HCT116 (cell line): ENCODE data around the gene NUP188. TPM values are rescaled to one million over a fixed set of nuclear protein-coding genes. Genes with fewer than 3 reads are reported as not detected.
A peak's percentile ranks its signal among the peaks of the same experiment; 100 is the strongest.

Experiments
- ATAC-seq: fragments of 200-7000 bp; cut with Tn5 transposase; 2 replicates; pipeline ENCODE4 v1.9.1; 2020; ENCODE audit warnings: mild to moderate bottlenecking, moderate library complexity
- BruUV-seq: library from RNA; stranded (reverse); fragments of 400-500 nt; replicated peaks from 2 replicates; lab custom pipeline; 2021; lab: Mats Ljungman, UMichigan
- CTCF ChIA-PET: fragments of 300-600 bp; sonication (Branson Sonifier 250); formaldehyde crosslinking; loops from one replicate; lab custom pipeline; 2021; ENCODE audit warnings: antibody characterized with exemption; lab: Charles Lee
- POLR2A ChIA-PET: fragments of 300-600, 350-600 bp; sonication (Branson Sonifier 250); formaldehyde crosslinking; loops from one replicate; lab custom pipeline; 2021; ENCODE audit warnings: antibody characterized with exemption; lab: Charles Lee
- RAD21 ChIA-PET, 2 experiments: fragments of 300-600 bp; sonication (Branson Sonifier 250); formaldehyde crosslinking; loops; one replicate each; lab custom pipeline; 2023; ENCODE audit warnings: low total read pairs in 2 of 2; ENCODE audit not compliant: uncharacterized antibody in 2 of 2, unreplicated experiment in 2 of 2, low non-redundant PET in 1 of 2; lab: Charles Lee
- DNase-seq: peaks from one replicate; pipeline ENCODE4 v3.0.0-alpha.2; 2010; ENCODE audit warnings: low read depth, low spot score
- H2AFZ ChIP-seq: fragments of 200-600 bp; shearing (Covaris generic), sonication (generic); 2 replicates; pipeline ENCODE4 v1.6.1; 2017; ENCODE audit warnings: low read depth, mixed run types, mixed read lengths, antibody characterized with exemption, low read length; ENCODE audit not compliant: poor library complexity, severe bottlenecking
- H3K27ac ChIP-seq: 2 replicates; pipeline ENCODE4 v1.5.1; 2012; ENCODE audit warnings: low read depth, low read length
- H3K27me3 ChIP-seq: fragments of 200-600 bp; sonication (generic); 2 replicates; pipeline ENCODE4 v1.6.1; 2016; ENCODE audit warnings: mixed run types, low read length, mixed read lengths; ENCODE audit not compliant: insufficient read depth
- H3K36me3 ChIP-seq, 2 experiments: fragments of 200-500 bp in 1 of 2; fragments of 200-600 bp in 1 of 2; sonication (Bioruptor generic) in 1 of 2; sonication (generic) in 1 of 2; 2 replicates each; pipeline versions ENCODE4 v1.5.1 to v1.6.1; 2014 to 2016; ENCODE audit warnings: low read length in 2 of 2, inconsistent platforms in 1 of 2, mixed read lengths in 1 of 2, mixed run types in 1 of 2; ENCODE audit not compliant: insufficient read depth in 2 of 2, control insufficient read depth in 1 of 2
- H3K4me1 ChIP-seq, 2 experiments: fragments of 200-600 bp in 1 of 2; sonication (generic) in 1 of 2; 2 replicates each; pipeline versions ENCODE4 v1.5.1 to v1.6.1; 2012 to 2017; ENCODE audit warnings: low read length in 2 of 2, inconsistent platforms in 1 of 2, mild to moderate bottlenecking in 1 of 2, mixed read lengths in 1 of 2, mixed run types in 1 of 2, moderate library complexity in 1 of 2; ENCODE audit not compliant: insufficient read depth in 2 of 2, control insufficient read depth in 1 of 2
- H3K4me2 ChIP-seq: fragments of 200-600 bp; sonication (generic); 2 replicates; pipeline ENCODE4 v1.6.1; 2017; ENCODE audit warnings: mixed run types, low read length, mixed read lengths
- H3K4me3 ChIP-seq, 2 experiments: fragments of 200-600 bp in 1 of 2; sonication (generic) in 1 of 2; replicated peaks in 1 of 2; 2 replicates each; pipeline ENCODE4 v1.5.1; 2011 to 2016; ENCODE audit warnings: low read length in 2 of 2, control low read depth in 1 of 2, low read depth in 1 of 2, mild to moderate bottlenecking in 1 of 2, mixed read lengths in 1 of 2, mixed run types in 1 of 2
- H3K79me2 ChIP-seq: fragments of 200-600 bp; sonication (generic); 2 replicates; pipeline ENCODE4 v1.6.1; 2017; ENCODE audit warnings: mild to moderate bottlenecking, mixed run types, low read length, moderate library complexity, mixed read lengths; ENCODE audit not compliant: insufficient read depth
- H3K9ac ChIP-seq: fragments of 200-600 bp; sonication (generic); 2 replicates; pipeline ENCODE4 v1.6.1; 2016; ENCODE audit warnings: low read length, mixed read lengths
- H3K9me2 ChIP-seq: fragments of 200-600 bp; sonication (generic), shearing (Covaris generic); 2 replicates; pipeline ENCODE4 v1.6.1; 2017; ENCODE audit warnings: mixed run types, mild to moderate bottlenecking, moderate library complexity; ENCODE audit not compliant: insufficient read depth
- H3K9me3 ChIP-seq, 2 experiments: fragments of 200-500 bp in 1 of 2; fragments of 200-600 bp in 1 of 2; sonication (Bioruptor generic) in 1 of 2; sonication (generic) in 1 of 2; 2 replicates each; pipeline ENCODE4 v1.6.1; 2014 to 2017; ENCODE audit warnings: low read length in 2 of 2, mixed read lengths in 2 of 2, inconsistent platforms in 1 of 2, low read depth in 1 of 2, mild to moderate bottlenecking in 1 of 2, mixed run types in 1 of 2, moderate library complexity in 1 of 2; ENCODE audit not compliant: control insufficient read depth in 1 of 2, insufficient read depth in 1 of 2
- H4K20me1 ChIP-seq: fragments of 200-600 bp; sonication (generic), shearing (Covaris generic); 2 replicates; pipeline ENCODE4 v1.6.1; 2017; ENCODE audit warnings: mixed run types, mild to moderate bottlenecking, moderate library complexity; ENCODE audit not compliant: insufficient read depth
- ATF3 ChIP-seq: IDR thresholded peaks from 2 replicates; pipeline ENCODE4 v1.6.1; 2012
- CEBPB ChIP-seq: IDR thresholded peaks from 2 replicates; pipeline ENCODE4 v1.6.1; 2012; ENCODE audit warnings: low read depth
- CTCF ChIP-seq, 3 experiments: fragments of 200-600 bp in 1 of 3; sonication (generic) in 1 of 3; IDR thresholded peaks in 2 of 3; conservative IDR thresholded peaks in 1 of 3; 2 replicates each; pipeline ENCODE4 v1.5.1; 2012 to 2017; ENCODE audit warnings: low read depth in 2 of 3, low read length in 2 of 3, antibody characterized with exemption in 1 of 3, borderline replicate concordance in 1 of 3, control low read depth in 1 of 3, mild to moderate bottlenecking in 1 of 3, mixed read lengths in 1 of 3, mixed run types in 1 of 3, moderate library complexity in 1 of 3; ENCODE audit not compliant: insufficient read depth in 1 of 3
- EGR1 ChIP-seq: IDR thresholded peaks from 2 replicates; pipeline ENCODE4 v1.6.1; 2012; ENCODE audit warnings: low read depth
- ELF1 ChIP-seq: IDR thresholded peaks from 2 replicates; pipeline ENCODE4 v1.6.1; 2012; ENCODE audit warnings: low read depth, borderline replicate concordance
- EZH2 ChIP-seq: fragments of 200-600 bp; sonication (generic); IDR thresholded peaks from 2 replicates; pipeline ENCODE4 v1.6.1; 2017; ENCODE audit warnings: antibody characterized with exemption, mixed run types
- EZH2phosphoT487 ChIP-seq: fragments of 200-600 bp; IDR thresholded peaks from 2 replicates; pipeline ENCODE4 v1.6.1; 2018; ENCODE audit warnings: antibody characterized with exemption, borderline replicate concordance
- JUND ChIP-seq: IDR thresholded peaks from 2 replicates; pipeline ENCODE4 v1.6.1; 2012
- POLR2A ChIP-seq: IDR thresholded peaks from 2 replicates; pipeline ENCODE4 v1.7.0; 2011; ENCODE audit warnings: borderline replicate concordance; ENCODE audit not compliant: insufficient read depth, insufficient read length; ENCODE audit errors: extremely low read depth
- RAD21 ChIP-seq: IDR thresholded peaks from 2 replicates; pipeline ENCODE4 v1.6.1; 2012; ENCODE audit warnings: low read depth, mild to moderate bottlenecking
- REST ChIP-seq: IDR thresholded peaks from 2 replicates; pipeline ENCODE4 v1.6.1; 2012; ENCODE audit warnings: low read depth
- SIN3A ChIP-seq: IDR thresholded peaks from 2 replicates; pipeline ENCODE4 v1.6.1; 2012; ENCODE audit warnings: low read depth
- SP1 ChIP-seq: IDR thresholded peaks from 2 replicates; pipeline ENCODE4 v1.6.1; 2012; ENCODE audit warnings: low read depth
- TCF7L2 ChIP-seq: IDR thresholded peaks from 2 replicates; pipeline ENCODE4 v1.7.0; 2011; ENCODE audit warnings: borderline replicate concordance, inconsistent platforms; ENCODE audit not compliant: insufficient read depth, insufficient read length; ENCODE audit errors: extremely low read depth
- ZFX ChIP-seq: fragments of 450-650 bp; IDR thresholded peaks from 2 replicates; pipeline ENCODE4 v1.6.1; 2017
- intact Hi-C: fragments of 100-400 bp; cut with micrococcal nuclease; formaldehyde crosslinking; loops from 2 replicates; pipeline ENCODE4 v1.10.0; 2022
- total RNA-seq: library from RNA; stranded (reverse); gene quantifications from one replicate; pipeline ENCODE4 v1.2.1, GENCODE V29; 2021; ENCODE audit not compliant: unreplicated experiment

NUP188 gene
- total RNA-seq, 1 experiment from 2014 or later = 115 TPM

- intact Hi-C loops = no loop called here
- Histone ChIP-seq H3K4me2 (no peak overlapping the region), H3K27ac (no peak overlapping the region), H2AFZ (no peak overlapping the region), H3K79me2 (no peaks in the 10 kb centered on the region), H3K36me3 (0 out of 4 replicates have a peak, but pooled peaks cover 0 to 5% of the 10 kb centered on the region in 2 experiments), H3K4me3 (no peak overlapping the region), H3K9me3 (no peaks in the 10 kb centered on the region), H3K9ac (no peak overlapping the region), H3K9me2 (no peaks in the 10 kb centered on the region), H3K4me1 (no peaks in the 10 kb centered on the region), H3K27me3 (no peaks in the 10 kb centered on the region), H4K20me1 (no peaks in the 10 kb centered on the region)
- ChIA-PET CTCF (no interaction called here), POLR2A (no interaction called here), RAD21 (no interaction called here)
- ATAC-seq = no peak
- no TSS peak for BruUV-seq
- DNase-seq = no peak
- TF ChIP-seq EZH2 (no peak), POLR2A (peak; percentile 37)
Measured at GRCh38 chr9:128921881-128922763, 25.4 kb upstream of the NUP188 start.

- H3K9me2 ChIP-seq = no peaks in the 10 kb centered on the region
- ChIA-PET CTCF (no interaction called here), POLR2A (no interaction called here), RAD21 (no interaction called here)
- intact Hi-C loops = no loop called here
- no peaks in the 10 kb centered on the region for H3K79me2 ChIP-seq
- no peak overlapping the region for H3K4me2 ChIP-seq
- H4K20me1 ChIP-seq = no peaks in the 10 kb centered on the region
- ATAC-seq (no peak), DNase-seq (no peak)
- no peaks in the 10 kb centered on the region for H3K27me3 ChIP-seq
- BruUV-seq = no TSS peak
- no peaks in the 10 kb centered on the region for H3K36me3 ChIP-seq
- H3K9ac ChIP-seq = no peak overlapping the region
- no peak overlapping the region for H3K4me3 ChIP-seq
- H3K4me1 ChIP-seq = peaks cover 4 to 10% of the 10 kb centered on the region in 2 experiments; a peak in 3 of 4 replicates
- H3K9me3 ChIP-seq = no peaks in the 10 kb centered on the region
- no peak overlapping the region for H2AFZ ChIP-seq
- no peak overlapping the region for H3K27ac ChIP-seq
- no peak for TF ChIP-seq EGR1
- no peak for TF ChIP-seq SP1
- TF ChIP-seq JUND = no peak
- no peak for TF ChIP-seq CTCF (IDR thresholded peaks at IDR 0.05 in 2 of 3, conservative IDR thresholded peaks at IDR 0.05 in 1 of 3; ENCODE audit: borderline replicate concordance in 1 of 3, insufficient read depth in 1 of 3, low read depth in 2 of 3, low read length in 2 of 3)
- TF ChIP-seq POLR2A = no peak
- TF ChIP-seq TCF7L2 = no peak
- no peak for TF ChIP-seq ZFX
- TF ChIP-seq CEBPB = no peak; the same call in 1 of the 2 replicates
- no peak for TF ChIP-seq SIN3A
- TF ChIP-seq RAD21 = no peak
- TF ChIP-seq ATF3 = no peak
- TF ChIP-seq REST = no peak
- TF ChIP-seq ELF1 = no peak
- no peak for TF ChIP-seq EZH2phosphoT487
Measured at GRCh38 chr9:128923493-128923883, 24.0 kb upstream of the NUP188 start.
